Uterus (tissue), 4 donors: Measurements from ENCODE around the gene TTC34. TPM values are rescaled to one million over a fixed set of nuclear protein-coding genes. Genes with fewer than 3 reads are reported as not detected.
A peak's percentile ranks its signal among the peaks of the same experiment; 100 is the strongest.

Experiments used
- DNase-seq, 2 donors: peaks; one replicate each; pipeline ENCODE4 v3.0.0-alpha.2; 2019 to 2020
- H3K27ac ChIP-seq, 2 donors: fragments of 200-600 bp; sonication (generic); 1 replicate in 1 of 2; 2 replicates in 1 of 2; pipeline ENCODE4 v1.5.1; 2016 to 2018
- H3K27me3 ChIP-seq, 2 donors: fragments of 200-600 bp; sonication (generic); one replicate each; pipeline ENCODE4 v1.5.1; 2018 to 2019; ENCODE audit warnings: control low read depth in 1 of 2
- H3K36me3 ChIP-seq, 2 donors: fragments of 200-600 bp; sonication (generic); one replicate each; pipeline ENCODE4 v1.5.1; 2019; ENCODE audit warnings: control low read depth in 1 of 2
- H3K4me1 ChIP-seq, 2 donors: fragments of 200-600 bp; sonication (generic); one replicate each; pipeline ENCODE4 v1.5.1; 2018 to 2019; ENCODE audit warnings: control low read depth in 1 of 2
- H3K4me3 ChIP-seq, 2 donors: fragments of 200-600 bp; sonication (generic); 1 replicate in 1 of 2; 2 replicates in 1 of 2; pipeline ENCODE4 v1.5.1; 2018 to 2019; ENCODE audit warnings: mild to moderate bottlenecking in 1 of 2
- H3K9me3 ChIP-seq, 2 donors: fragments of 200-600 bp; sonication (generic); one replicate each; pipeline ENCODE4 v1.5.1; 2019; ENCODE audit warnings: control low read depth in 1 of 2
- POLR2A ChIP-seq, 2 donors: fragments of 450-650 bp; IDR thresholded peaks; one replicate each; pipeline ENCODE4 v1.6.1; 2016; ENCODE audit warnings: antibody characterized with exemption in 2 of 2, mild to moderate bottlenecking in 1 of 2, moderate library complexity in 1 of 2
- intact Hi-C: fragments of 100-400 bp; cut with DNase I; formaldehyde crosslinking; loops from one replicate; pipeline ENCODE4 v1.15.1; 2023; ENCODE audit warnings: low total_unique reads
- total RNA-seq, 4 donors: library from RNA; depleted of rRNA in 3 of 4; stranded (reverse); fragments of >200 nt in 3 of 4; gene quantifications; one replicate each; pipeline versions ENCODE4 v1.1.0 to v1.2.4, GENCODE V29; 2014 to 2023
- TF ChIP-seq, protein P1 (sequence below), 4 experiments: fragments of 200-600 bp in 2 of 4; fragments of 450-650 bp in 2 of 4; sonication (generic) in 2 of 4; IDR thresholded peaks; one replicate each; pipeline ENCODE4 v1.5.1; 2016 to 2019; ENCODE audit warnings: antibody characterized with exemption in 4 of 4, mild to moderate bottlenecking in 2 of 4, moderate library complexity in 1 of 4
- donor health status: DM: yes; HTN: yes; CAD: no.

The TTC34 gene
- total RNA-seq, 4 donors from 2014 or later: 0.29 to 2.9 (median 0.43) TPM

DNA sequence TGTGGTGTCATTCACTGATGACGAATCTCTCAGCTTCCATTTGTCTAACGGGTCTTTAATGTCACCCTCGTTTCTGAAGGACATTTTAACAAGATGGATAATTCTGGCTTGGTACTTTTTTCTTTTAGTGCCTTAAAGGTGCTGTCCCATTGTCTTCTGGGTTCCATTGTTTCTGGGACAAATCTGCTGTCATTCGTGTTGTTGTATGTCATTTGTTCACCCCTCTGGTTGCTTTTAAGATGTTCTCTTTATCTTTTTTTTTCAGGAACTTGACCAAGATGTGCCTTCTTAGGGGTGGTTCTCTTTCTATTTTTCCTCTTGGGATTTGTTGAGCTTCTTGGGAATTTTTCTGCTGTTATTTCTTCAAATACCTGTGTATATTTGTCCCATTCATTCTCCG is 154.7 kb downstream of the TTC34 start:
- H3K36me3 ChIP-seq: no peaks in the 10 kb centered on the region
- no peak for DNase-seq
- no peaks in the 10 kb centered on the region for H3K27me3 ChIP-seq
- intact Hi-C loops: loop anchor here (10.0 kb wide), 1 partner anchor 232 kb away; the partner anchor contains the start of gene PEX10
- H3K27ac ChIP-seq: no peak overlapping the region
- TF ChIP-seq, protein P1, sequence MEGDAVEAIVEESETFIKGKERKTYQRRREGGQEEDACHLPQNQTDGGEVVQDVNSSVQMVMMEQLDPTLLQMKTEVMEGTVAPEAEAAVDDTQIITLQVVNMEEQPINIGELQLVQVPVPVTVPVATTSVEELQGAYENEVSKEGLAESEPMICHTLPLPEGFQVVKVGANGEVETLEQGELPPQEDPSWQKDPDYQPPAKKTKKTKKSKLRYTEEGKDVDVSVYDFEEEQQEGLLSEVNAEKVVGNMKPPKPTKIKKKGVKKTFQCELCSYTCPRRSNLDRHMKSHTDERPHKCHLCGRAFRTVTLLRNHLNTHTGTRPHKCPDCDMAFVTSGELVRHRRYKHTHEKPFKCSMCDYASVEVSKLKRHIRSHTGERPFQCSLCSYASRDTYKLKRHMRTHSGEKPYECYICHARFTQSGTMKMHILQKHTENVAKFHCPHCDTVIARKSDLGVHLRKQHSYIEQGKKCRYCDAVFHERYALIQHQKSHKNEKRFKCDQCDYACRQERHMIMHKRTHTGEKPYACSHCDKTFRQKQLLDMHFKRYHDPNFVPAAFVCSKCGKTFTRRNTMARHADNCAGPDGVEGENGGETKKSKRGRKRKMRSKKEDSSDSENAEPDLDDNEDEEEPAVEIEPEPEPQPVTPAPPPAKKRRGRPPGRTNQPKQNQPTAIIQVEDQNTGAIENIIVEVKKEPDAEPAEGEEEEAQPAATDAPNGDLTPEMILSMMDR (IDR thresholded peaks at IDR 0.05): no peak
- H3K9me3 ChIP-seq: no peaks in the 10 kb centered on the region
- no peak overlapping the region for H3K4me3 ChIP-seq
- H3K4me1 ChIP-seq: peaks cover 0 to 10% of the 10 kb centered on the region in 2 donors

DNA sequence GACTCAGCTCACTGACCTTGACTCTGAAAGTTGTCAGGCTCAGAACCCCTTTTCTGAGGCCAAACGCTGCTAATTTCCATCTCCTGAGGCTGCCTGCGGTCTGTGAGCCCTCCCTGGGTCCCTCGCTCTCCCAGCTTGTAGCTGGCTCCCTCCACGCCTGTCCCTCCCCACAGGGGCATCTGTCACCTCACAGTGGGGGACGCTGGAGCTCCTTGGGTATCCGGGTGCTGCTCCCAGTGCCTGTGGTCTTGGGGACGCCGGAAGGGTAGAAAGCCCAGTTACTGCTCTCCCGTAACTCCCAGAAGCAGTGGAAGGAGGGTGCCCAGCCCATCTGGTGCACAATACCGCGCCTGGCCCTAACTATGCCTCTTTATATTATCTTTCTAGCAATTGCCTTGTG is 155.7 kb downstream of the TTC34 start:
- Histone ChIP-seq H3K9me3 (no peaks in the 10 kb centered on the region), H3K27ac (no peak overlapping the region), H3K36me3 (no peaks in the 10 kb centered on the region), H3K4me1 (peaks cover 0 to 12% of the 10 kb centered on the region in 2 donors), H3K27me3 (no peaks in the 10 kb centered on the region), H3K4me3 (no peak overlapping the region)
- intact Hi-C loops: loop anchor here (10.0 kb wide), 1 partner anchor 231 kb away; the partner anchor contains the start of gene PEX10
- TF ChIP-seq POLR2A (IDR thresholded peaks at IDR 0.05): no peak
- TF ChIP-seq, protein P1 (IDR thresholded peaks at IDR 0.05): no peak
- DNase-seq: no peak

DNA sequence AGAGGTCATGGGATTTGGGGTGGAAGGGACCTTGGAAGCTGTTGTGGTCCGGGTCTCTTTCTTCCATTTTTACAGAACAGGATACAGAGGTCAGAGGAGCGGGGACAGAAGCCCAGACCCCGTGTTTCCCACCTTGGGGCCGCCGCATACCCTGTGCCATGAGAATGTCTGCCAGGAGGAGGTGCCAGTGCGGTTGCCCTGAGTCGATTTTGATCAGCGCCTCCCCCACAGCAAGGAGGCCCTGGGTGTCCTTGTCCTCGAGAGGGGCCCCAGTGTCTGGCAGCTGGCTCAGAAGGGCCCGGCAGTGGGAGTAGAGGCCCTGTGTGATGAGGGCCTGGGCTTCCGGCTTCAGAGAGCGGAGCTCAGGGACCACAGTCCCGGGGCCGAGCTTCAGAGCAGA is 156.3 kb downstream of the TTC34 start:
- Histone ChIP-seq H3K4me3 (no peak overlapping the region), H3K27ac (no peak overlapping the region), H3K27me3 (no peaks in the 10 kb centered on the region), H3K9me3 (no peaks in the 10 kb centered on the region), H3K36me3 (no peaks in the 10 kb centered on the region), H3K4me1 (peaks cover 0 to 12% of the 10 kb centered on the region in 2 donors)
- TF ChIP-seq, protein P1 (IDR thresholded peaks at IDR 0.05): no peak
- TF ChIP-seq POLR2A (IDR thresholded peaks at IDR 0.05): no peak
- DNase-seq: no peak
- intact Hi-C loops: loop anchor here (10.0 kb wide), 1 partner anchor 230 kb away; the partner anchor contains the start of gene PEX10

DNA sequence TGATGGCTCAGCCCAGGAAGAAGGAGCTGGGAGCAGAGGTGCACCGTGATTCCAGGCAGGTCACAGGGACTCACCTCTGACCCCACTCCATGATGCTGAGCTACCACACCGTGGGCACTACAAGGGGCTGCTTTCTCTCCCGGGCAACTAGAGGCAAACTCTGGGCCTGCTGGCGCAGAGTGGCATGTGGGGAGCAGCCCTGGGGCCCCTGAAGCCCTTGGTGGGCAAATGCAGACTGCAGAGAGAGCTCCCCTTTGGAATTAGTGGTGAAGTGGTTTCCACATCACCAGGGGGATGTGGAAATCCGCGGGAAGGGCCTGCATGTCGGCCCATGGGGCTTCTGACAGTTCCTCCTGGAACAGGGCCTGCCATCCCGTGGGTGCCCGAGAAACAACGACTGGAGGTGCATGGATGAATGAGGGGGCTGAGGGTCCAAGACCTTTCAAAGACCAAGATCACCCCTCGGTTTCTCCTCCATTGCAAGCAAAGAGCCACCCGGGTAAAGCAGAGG is 156.8 kb downstream of the TTC34 start:
- no peak overlapping the region for H3K27ac ChIP-seq
- H3K36me3 ChIP-seq: no peaks in the 10 kb centered on the region
- H3K27me3 ChIP-seq: no peaks in the 10 kb centered on the region
- H3K9me3 ChIP-seq: no peaks in the 10 kb centered on the region
- no peak for DNase-seq
- no peak for TF ChIP-seq POLR2A (IDR thresholded peaks at IDR 0.05)
- TF ChIP-seq, protein P1 (IDR thresholded peaks at IDR 0.05): no peak
- intact Hi-C loops: loop anchor here (10.0 kb wide), 1 partner anchor 230 kb away; the partner anchor contains the start of gene PEX10
- no peak overlapping the region for H3K4me3 ChIP-seq
- H3K4me1 ChIP-seq: peaks cover 0 to 12% of the 10 kb centered on the region in 2 donors

DNA sequence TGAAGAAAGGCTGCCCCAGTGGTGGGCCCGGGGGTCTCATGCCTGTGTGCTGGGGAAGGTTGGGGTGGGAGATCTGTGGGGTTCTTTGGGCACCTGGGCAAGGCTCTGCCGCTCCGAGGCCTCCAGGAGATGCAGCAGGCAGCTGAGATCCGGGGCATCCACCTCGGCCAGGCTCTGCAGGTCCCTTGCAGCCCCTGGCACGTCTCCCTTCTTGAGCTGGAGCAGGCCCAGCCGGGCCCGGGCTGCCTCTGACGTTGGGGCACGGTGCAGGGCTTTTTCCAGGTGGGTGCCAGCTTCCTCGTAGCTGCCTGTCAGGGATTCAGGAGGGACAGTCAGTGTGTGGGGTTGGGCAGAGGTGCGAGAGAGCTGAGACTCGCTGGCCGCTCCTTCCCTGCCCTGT is 157.3 kb downstream of the TTC34 start:
- Histone ChIP-seq H3K36me3 (no peaks in the 10 kb centered on the region), H3K9me3 (no peaks in the 10 kb centered on the region), H3K27ac (no peak overlapping the region), H3K4me1 (peaks cover 0 to 12% of the 10 kb centered on the region in 2 donors), H3K27me3 (no peaks in the 10 kb centered on the region), H3K4me3 (no peak overlapping the region)
- intact Hi-C loops: loop anchor here (10.0 kb wide), 1 partner anchor 229 kb away; the partner anchor contains the start of gene PEX10
- DNase-seq: peak in 1 of 2 donors; percentile 12
- TF ChIP-seq, protein P1 (IDR thresholded peaks at IDR 0.05): no peak
- TF ChIP-seq POLR2A (IDR thresholded peaks at IDR 0.05): no peak
